ENCODE data around the gene CDKL2. TPM values are rescaled to one million over a fixed set of nuclear protein-coding genes. Genes with fewer than 3 reads are reported as not detected.

CDKL2 gene
- total RNA-seq, 2 donors from 2014 or later: 0.71 to 1.3 TPM

Other genes starting within 250 kb of the CDKL2 start
- 10 to 100 TPM; 30.6 to 31.9 TPM for gene RCHY1, start 116.1 kb downstream of the CDKL2 start, total RNA-seq
- gene THAP6, start 116.1 kb downstream of the CDKL2 start, total RNA-seq: 10 to 100 TPM; 15.7 to 19.9 TPM
- gene ODAPH, start 74.5 kb downstream of the CDKL2 start, total RNA-seq: not detected
- gene G3BP2, start 42.9 kb upstream of the CDKL2 start, total RNA-seq: 10 to 100 TPM; 76.7 to 87.3 TPM
- 10 to 100 TPM; 68.8 to 77.3 TPM for gene USO1, start 94.0 kb upstream of the CDKL2 start, total RNA-seq